AG20443 (cell line): Measurements from ENCODE around the gene TBX4.

Experiments
- DNase-seq: peaks from one replicate; pipeline ENCODE4 v3.0.0; 2012; ENCODE audit warnings: low spot score, mixed read lengths

TBX4 gene

GRCh38 chr17:61412860-61413660, 39.2 kb upstream of the TBX4 start:
- DNase-seq = no peak

- DNase-seq = no peak
Measured at GRCh38 chr17:61413661-61414126, 38.5 kb upstream of the TBX4 start.

- no peak for DNase-seq
Measured at GRCh38 chr17:61414141-61414935, 37.9 kb upstream of the TBX4 start.

DNA sequence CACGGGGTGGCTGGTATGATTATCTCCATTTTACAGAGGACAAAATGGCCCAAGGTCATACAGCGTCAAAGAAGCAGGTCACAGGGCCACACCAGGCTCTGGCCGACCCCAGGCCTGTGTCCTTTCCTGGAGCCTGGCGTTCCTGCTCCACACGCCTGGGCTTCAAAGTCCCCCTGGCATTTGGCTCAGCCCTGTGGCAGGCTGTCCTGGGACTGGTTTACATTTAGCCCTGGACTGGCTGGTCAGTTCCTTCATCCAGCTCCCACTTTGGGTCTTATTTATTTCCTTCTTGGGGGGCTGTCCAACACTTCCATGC, 37.3 kb upstream of the TBX4 start:
- no peak for DNase-seq

DNA sequence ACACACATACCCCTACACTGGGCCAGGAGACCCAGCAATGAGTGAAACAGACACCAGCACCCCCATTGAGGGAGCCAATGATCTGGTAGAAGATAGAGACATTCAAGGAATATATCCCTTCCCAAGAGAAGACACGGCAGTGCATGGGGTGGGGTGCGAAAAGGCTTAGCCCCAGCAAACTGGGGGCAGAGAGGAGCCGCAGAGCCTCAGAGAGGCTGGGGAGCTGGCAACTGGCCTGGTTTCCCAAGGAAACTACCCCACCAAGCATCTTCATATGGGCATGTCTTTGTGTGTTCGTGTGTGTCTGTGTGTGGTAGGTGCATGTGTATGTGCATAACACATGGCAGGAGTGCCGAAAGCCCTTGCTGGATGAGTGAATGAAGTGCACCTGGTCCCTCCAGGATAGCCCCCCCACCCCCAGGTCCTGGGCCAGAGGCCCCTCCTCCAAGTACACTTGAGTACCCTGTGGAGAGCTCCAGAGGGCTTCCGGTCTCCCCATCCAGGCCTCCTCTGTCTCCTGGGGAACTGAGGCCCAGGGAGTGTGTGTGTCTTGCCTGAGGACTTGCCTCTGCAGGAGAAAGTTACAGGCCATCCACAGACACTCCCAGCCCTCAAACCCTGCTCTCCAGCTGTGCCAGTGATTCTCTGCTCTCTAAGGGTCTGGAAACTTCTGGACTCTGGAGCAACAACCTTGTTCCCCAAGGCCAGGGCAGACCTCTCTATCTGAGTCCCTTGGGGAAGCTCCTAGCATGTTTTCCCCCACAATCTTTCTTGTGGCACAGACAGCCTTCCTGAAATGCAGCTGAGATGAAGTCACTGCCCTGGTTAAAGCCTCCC, 36.6 kb upstream of the TBX4 start:
- no peak for DNase-seq

DNA sequence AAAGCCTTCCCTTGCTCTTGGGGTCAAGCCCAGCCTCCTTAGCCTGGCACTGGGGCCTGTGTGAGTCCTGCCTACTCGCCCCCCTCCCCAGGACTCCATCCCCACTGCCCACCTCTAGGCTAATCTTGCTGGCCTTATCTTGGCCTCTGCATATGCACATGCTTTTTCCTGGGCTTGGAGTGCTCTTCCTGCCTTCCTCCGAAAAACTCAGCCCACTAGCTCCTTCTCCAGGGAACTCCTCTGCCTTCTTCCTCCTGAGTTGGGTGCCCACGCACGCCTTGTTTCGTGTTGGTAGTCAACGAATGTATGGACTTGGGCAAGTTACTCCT, 36.0 kb upstream of the TBX4 start:
- no peak for DNase-seq

DNA sequence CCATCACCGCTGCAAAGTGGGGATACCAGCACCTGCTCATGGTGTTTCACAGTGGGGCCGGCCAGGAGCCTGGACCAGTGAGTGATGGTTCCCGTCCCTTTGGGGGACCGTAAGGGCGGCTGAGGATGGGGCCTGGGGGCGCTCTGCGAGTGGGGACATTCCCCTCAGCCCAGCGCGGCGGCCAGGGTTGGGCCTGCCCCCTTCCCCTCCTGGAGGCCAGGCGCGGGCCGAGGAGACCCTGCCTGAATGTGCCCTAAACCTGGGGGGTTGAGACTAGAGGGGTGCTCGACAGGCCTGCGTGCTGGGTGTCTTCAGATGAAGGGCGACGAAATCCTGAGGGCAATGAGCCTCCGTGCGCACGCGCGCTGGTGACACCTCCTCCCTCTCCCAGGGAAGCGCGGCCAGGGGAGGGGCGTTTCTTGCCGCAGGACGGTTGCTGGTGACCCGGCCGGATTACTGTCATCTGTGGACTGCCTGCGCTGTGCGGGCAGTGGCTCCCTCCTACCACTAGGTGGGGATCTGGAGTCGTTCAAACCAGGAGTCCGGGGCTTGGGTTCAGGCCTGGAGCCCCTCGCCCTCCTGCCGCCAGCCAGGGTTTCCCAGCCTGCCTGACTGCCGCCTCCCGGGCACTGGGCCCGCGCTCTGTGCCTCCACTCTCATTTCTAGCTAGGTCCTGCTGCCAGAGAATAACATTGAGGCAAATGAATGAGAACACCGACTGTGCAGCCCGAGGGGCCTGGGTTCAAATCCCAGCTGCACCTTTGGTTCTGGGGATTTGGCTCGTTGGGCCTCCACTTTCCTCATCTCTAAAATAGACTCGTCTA, 35.5 kb upstream of the TBX4 start:
- DNase-seq = peak; percentile 95

DNA sequence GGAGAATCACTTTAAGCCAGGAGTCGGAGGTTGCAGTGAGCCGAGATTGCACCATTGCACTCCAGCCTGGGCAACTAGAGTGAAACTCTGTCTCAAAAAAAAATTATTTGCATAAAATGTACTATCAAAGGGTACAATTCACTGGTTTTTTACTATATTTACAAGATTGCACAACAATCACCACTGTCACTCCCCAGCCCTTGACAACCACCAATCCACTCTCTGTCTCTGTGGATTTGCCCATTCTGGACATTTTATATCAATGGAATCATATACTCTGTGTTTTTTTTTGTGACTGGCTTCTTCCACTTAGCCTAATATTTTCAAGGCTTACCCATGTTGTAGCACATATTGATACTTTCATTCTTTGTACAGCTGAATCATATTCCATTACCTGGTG, 33.8 kb upstream of the TBX4 start:
- no peak for DNase-seq

- DNase-seq = no peak
Measured at GRCh38 chr17:61419496-61420046, 32.7 kb upstream of the TBX4 start.

DNA sequence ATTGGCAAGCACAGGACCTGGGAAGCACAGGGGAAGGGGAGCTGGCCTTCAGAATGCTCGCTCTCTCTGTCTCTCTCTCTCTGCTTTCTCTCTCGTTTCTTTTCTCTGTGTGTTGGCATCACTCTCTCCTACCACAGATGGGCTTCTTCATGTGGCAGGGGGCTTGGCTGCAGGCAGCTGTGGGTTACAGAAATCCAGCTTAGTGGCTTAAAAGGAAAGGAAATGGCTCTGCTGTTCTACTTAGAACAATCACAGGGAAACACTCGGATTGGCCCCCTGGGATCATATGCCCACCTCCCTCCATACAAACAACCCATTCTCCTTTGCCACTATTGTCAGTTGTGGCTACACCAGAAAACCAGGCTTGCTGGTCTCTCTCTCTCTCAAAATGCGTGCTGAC, 32.2 kb upstream of the TBX4 start:
- DNase-seq = no peak

DNA sequence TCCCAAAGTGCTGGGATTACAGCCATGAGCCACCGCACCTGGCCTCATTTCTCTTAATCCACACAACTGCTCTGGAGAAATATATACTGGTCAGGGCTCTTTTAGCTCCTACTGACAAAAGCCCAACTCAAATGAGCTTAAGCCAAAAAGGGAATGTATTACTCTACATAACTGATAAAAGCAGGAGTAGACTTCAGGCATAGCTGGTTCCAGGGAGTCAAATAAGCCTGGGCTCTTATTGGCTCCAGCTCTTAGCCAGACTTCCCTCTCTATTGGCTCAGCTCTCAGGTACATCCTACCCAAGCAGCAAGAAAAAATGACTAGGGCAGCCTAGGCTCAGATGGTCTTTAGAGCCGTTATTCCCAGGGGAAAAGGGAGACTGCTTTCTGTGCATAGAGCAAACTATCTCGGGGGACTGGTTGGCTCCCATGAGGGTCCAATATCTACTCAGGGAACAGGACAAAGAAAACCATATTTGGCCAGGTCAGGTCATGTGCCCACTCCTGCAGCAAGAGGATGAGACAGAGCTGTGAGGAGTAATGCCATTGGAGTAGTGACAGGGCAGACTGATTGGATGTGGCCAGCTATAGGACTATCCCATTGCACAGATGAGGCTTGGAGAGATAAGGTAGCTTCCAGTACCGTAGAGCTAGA, 31.4 kb upstream of the TBX4 start:
- no peak for DNase-seq

GRCh38 chr17:61421460-61421859, 30.8 kb upstream of the TBX4 start:
- no peak for DNase-seq

- no peak for DNase-seq
Measured at GRCh38 chr17:61422116-61422799, 30.0 kb upstream of the TBX4 start.

- no peak for DNase-seq
Measured at GRCh38 chr17:61422869-61423268, 29.4 kb upstream of the TBX4 start.

- DNase-seq = no peak
Measured at GRCh38 chr17:61423967-61424649, 28.1 kb upstream of the TBX4 start.

- no peak for DNase-seq
Measured at GRCh38 chr17:61425682-61426481, 26.3 kb upstream of the TBX4 start.

- DNase-seq = peak; percentile 49
Measured at GRCh38 chr17:61426482-61427304, 25.5 kb upstream of the TBX4 start.

DNA sequence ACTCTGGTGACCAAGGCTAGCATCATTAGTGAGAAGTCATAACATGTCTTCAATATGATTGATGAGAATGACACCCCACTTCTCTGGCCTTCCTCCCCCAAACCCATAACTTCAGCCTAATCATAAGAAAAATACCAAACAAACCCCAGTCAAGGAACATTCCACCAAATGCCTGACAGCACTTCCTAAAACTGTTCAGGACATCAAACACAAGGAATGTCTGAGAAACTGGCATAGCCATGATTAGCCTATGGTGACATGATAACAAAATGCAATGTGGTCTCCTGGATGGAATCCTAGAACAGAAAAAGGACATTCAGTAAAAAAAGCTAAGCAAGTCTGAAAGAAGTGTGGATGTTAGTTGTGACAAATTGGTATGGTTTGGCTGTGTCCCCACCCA, 24.7 kb upstream of the TBX4 start:
- no peak for DNase-seq
